22Rv1 (cell line): Measurements from ENCODE around the gene ILRUN.
"Not testable (repeated sequence)": the region's sequence is repeated elsewhere in the genome, so short reads cannot be mapped to it uniquely, and the experiment has no call there.

ENCODE experiments used
- CTCF ChIP-seq: fragments of 450-650 bp; IDR thresholded peaks from 2 replicates; pipeline ENCODE4 v1.5.1; 2017; ENCODE audit warnings: mild to moderate bottlenecking
- ZFX ChIP-seq: fragments of 450-650 bp; IDR thresholded peaks from 2 replicates; pipeline ENCODE4 v1.6.1; 2017; ENCODE audit warnings: antibody characterized with exemption, borderline replicate concordance

GRCh38 chr6:34720160-34720559 lies 23.6 kb upstream of the ILRUN start:
- TF ChIP-seq CTCF, ZFX: not testable (repeated sequence)
